Gastroesophageal sphincter (tissue), 3 donors: ENCODE results near the gene LCE5A.

Experiments
- CTCF ChIP-seq, 4 experiments: fragments of 200-600 bp in 2 of 4; fragments of 450-650 bp in 2 of 4; sonication (generic) in 1 of 4; IDR thresholded peaks; one replicate each; pipeline ENCODE4 v1.5.1; 2017 to 2019; ENCODE audit warnings: antibody characterized with exemption in 4 of 4, mild to moderate bottlenecking in 2 of 4, moderate library complexity in 2 of 4
- EP300 ChIP-seq: sonication (generic); formaldehyde crosslinking; IDR thresholded peaks from one replicate; pipeline ENCODE4 v1.6.1; 2017; ENCODE audit warnings: antibody characterized with exemption, mild to moderate bottlenecking
- POLR2A ChIP-seq, 2 donors: fragments of 450-650 bp; IDR thresholded peaks; one replicate each; pipeline ENCODE4 v1.6.1; 2017; ENCODE audit warnings: antibody characterized with exemption in 2 of 2, mild to moderate bottlenecking in 2 of 2, moderate library complexity in 1 of 2
- POLR2AphosphoS5 ChIP-seq: sonication (generic); formaldehyde crosslinking; IDR thresholded peaks from one replicate; pipeline ENCODE4 v1.6.1; 2017; ENCODE audit warnings: antibody characterized with exemption

- no peak for TF ChIP-seq CTCF (IDR thresholded peaks at IDR 0.05)
- TF ChIP-seq POLR2AphosphoS5, result no peak
- TF ChIP-seq EP300, result no peak
- TF ChIP-seq POLR2A (IDR thresholded peaks at IDR 0.05), result no peak
These were observed 36.6 kb upstream of the LCE5A start for GRCh38 chr1:152473887-152474537.
